ENCODE results near the gene RNF40. TPM values are rescaled to one million over a fixed set of nuclear protein-coding genes. Genes with fewer than 3 reads are reported as not detected.

The RNF40 gene
- total and polyA plus RNA-seq, 4 donors: 54.1 to 103 (median 79.0) TPM

DNA sequence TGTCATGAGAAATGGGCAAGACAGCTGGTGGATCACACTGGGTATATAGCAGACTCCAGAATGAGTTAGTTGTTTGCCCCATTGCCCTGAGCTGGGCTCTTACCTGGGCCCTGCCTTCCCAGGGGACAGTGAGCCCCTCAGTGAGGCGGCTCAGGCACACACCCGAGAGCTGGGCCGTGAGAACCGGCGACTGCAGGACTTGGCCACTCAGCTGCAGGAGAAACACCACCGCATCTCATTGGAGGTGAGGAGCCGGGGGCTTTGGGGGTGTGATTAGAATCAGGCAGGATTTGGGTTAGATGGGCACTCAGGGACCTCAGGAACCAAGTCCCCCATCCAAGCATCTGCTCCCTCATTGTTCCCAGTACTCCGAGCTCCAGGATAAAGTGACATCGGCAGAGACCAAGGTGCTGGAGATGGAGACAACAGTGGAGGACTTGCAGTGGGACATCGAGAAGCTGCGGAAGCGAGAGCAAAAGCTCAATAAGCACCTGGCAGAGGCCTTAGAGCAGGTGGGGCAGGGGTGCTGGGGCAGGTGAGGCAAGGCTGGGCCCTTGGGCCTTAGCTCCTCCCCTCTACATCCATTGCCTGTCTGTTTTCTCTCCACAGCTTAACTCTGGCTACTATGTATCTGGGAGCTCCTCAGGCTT, 2.8 kb downstream of the RNF40 start:
- TF ChIP-seq, protein P1, sequence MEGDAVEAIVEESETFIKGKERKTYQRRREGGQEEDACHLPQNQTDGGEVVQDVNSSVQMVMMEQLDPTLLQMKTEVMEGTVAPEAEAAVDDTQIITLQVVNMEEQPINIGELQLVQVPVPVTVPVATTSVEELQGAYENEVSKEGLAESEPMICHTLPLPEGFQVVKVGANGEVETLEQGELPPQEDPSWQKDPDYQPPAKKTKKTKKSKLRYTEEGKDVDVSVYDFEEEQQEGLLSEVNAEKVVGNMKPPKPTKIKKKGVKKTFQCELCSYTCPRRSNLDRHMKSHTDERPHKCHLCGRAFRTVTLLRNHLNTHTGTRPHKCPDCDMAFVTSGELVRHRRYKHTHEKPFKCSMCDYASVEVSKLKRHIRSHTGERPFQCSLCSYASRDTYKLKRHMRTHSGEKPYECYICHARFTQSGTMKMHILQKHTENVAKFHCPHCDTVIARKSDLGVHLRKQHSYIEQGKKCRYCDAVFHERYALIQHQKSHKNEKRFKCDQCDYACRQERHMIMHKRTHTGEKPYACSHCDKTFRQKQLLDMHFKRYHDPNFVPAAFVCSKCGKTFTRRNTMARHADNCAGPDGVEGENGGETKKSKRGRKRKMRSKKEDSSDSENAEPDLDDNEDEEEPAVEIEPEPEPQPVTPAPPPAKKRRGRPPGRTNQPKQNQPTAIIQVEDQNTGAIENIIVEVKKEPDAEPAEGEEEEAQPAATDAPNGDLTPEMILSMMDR (IDR thresholded peaks at IDR 0.05; ENCODE audit: control extremely low read depth, extremely low read depth): no peak
- H3K4me3 ChIP-seq: no peak overlapping the region
- H3K36me3 ChIP-seq (ENCODE audit: control insufficient read depth in 4 of 4, insufficient read depth in 4 of 4, low read length in 4 of 4): peaks cover 16 to 57% (median 47%) of the 10 kb centered on the region in 4 donors
- no peak for DNase-seq
- peaks cover 8 to 23% (median 10%) of the 10 kb centered on the region in 5 donors for H3K4me1 ChIP-seq (ENCODE audit: control insufficient read depth in 5 of 5, insufficient read depth in 5 of 5, low read length in 5 of 5)
- no peak overlapping the region for H3K9ac ChIP-seq (ENCODE audit: insufficient read depth in 1 of 2, low read length in 2 of 2)
- H3K27ac ChIP-seq (ENCODE audit: low read depth in 1 of 2, low read length in 1 of 2): no peak overlapping the region
- WGBS, 2 donors: 95 to 96% methylated on average over 12 of the region's 12 CpGs
- H3K27me3 ChIP-seq (ENCODE audit: control insufficient read depth in 3 of 3, insufficient read depth in 3 of 3, low read length in 2 of 3): no peaks in the 10 kb centered on the region
- no peaks in the 10 kb centered on the region for H3K9me3 ChIP-seq (ENCODE audit: control insufficient read depth in 4 of 4, insufficient read depth in 3 of 4, low read length in 3 of 4)
- no peak for ATAC-seq (ENCODE audit: insufficient read depth, low FRiP score)

DNA sequence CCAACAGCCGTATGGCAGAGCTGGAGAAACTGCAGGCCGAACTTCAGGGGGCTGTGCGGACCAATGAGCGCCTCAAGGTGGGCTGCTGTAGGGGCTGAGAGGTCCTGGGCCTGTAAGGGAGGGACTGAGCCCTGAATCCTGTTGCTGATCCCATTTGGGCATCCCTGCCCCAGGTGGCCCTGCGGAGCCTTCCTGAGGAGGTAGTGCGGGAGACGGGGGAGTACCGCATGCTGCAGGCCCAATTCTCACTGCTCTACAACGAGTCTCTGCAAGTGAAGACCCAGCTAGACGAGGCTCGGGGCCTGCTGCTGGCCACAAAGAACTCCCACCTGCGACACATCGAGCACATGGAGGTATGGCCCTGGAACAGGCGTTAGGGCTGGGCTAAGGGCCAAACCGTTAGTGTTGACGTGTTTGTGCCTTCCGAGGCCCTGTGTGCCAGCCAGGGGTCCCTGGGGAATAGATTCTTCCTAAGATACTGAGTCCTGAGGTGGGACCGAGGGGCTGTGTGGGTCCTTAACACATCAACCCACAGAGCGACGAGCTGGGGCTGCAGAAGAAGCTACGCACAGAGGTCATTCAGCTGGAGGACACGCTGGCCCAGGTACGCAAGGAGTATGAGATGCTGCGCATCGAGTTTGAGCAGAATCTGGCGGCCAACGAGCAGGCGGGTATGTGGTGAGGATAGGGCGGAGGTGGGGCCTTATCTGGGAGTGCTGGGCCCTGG, 4.2 kb downstream of the RNF40 start:
- TF ChIP-seq, protein P1 (IDR thresholded peaks at IDR 0.05; ENCODE audit: control extremely low read depth, extremely low read depth): no peak
- 93 to 95% methylated on average over 29 of the region's 29 CpGs for WGBS, 2 donors

DNA sequence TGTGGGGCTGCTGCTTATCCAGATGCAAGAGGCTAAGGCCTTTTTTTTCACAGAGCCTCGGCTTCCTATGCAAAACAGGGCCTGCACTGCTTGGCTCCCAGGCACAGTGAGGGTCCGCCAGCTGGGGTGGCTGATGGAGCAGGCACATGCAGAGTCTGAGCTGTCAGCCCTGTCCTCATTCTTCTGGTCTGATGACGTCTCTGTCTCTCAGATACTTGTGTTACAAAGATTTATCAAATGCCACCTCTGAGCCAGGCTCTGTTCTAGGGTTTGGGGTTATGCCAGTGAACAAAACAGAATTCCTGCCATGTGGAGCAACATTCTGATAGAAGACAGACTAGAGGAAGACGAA, 4.8 kb downstream of the RNF40 start:
- TF ChIP-seq, protein P1 (IDR thresholded peaks at IDR 0.05; ENCODE audit: control extremely low read depth, extremely low read depth): no peak
- WGBS, 2 donors: 86 to 93% methylated on average over 4 of the region's 4 CpGs
- H3K36me3 ChIP-seq (ENCODE audit: control insufficient read depth in 4 of 4, insufficient read depth in 4 of 4, low read length in 4 of 4): peaks cover 16 to 67% (median 55%) of the 10 kb centered on the region in 4 donors

More for the DNA sequence above, 4.2 kb downstream of the RNF40 start:
- no peak for ATAC-seq (ENCODE audit: insufficient read depth, low FRiP score)
- H3K36me3 ChIP-seq (ENCODE audit: control insufficient read depth in 4 of 4, insufficient read depth in 4 of 4, low read length in 4 of 4): peaks cover 16 to 63% (median 53%) of the 10 kb centered on the region in 4 donors
- no peak overlapping the region for H3K27ac ChIP-seq (ENCODE audit: low read depth in 1 of 2, low read length in 1 of 2)
- H3K27me3 ChIP-seq (ENCODE audit: control insufficient read depth in 3 of 3, insufficient read depth in 3 of 3, low read length in 2 of 3): no peaks in the 10 kb centered on the region
- H3K4me3 ChIP-seq: no peak overlapping the region
- peaks cover 6 to 15% (median 8%) of the 10 kb centered on the region in 5 donors for H3K4me1 ChIP-seq (ENCODE audit: control insufficient read depth in 5 of 5, insufficient read depth in 5 of 5, low read length in 5 of 5)
- DNase-seq: no peak
- H3K9me3 ChIP-seq (ENCODE audit: control insufficient read depth in 4 of 4, insufficient read depth in 3 of 4, low read length in 3 of 4): no peaks in the 10 kb centered on the region
- H3K9ac ChIP-seq (ENCODE audit: insufficient read depth in 1 of 2, low read length in 2 of 2): no peak overlapping the region

More for the DNA sequence above, 4.8 kb downstream of the RNF40 start:
- DNase-seq (no peak), ATAC-seq (ENCODE audit: insufficient read depth, low FRiP score) (no peak)
- Histone ChIP-seq H3K4me3 (no peak overlapping the region), H3K27me3 (ENCODE audit: control insufficient read depth in 3 of 3, insufficient read depth in 3 of 3, low read length in 2 of 3) (no peaks in the 10 kb centered on the region), H3K4me1 (ENCODE audit: control insufficient read depth in 5 of 5, insufficient read depth in 5 of 5, low read length in 5 of 5) (peaks cover 6 to 15% (median 8%) of the 10 kb centered on the region in 5 donors), H3K27ac (ENCODE audit: low read depth in 1 of 2, low read length in 1 of 2) (no peak overlapping the region), H3K9me3 (ENCODE audit: control insufficient read depth in 4 of 4, insufficient read depth in 3 of 4, low read length in 3 of 4) (no peaks in the 10 kb centered on the region), H3K9ac (ENCODE audit: insufficient read depth in 1 of 2, low read length in 2 of 2) (no peak overlapping the region)
